ENCODE measurements around the gene TNP2.

TNP2 gene

DNA sequence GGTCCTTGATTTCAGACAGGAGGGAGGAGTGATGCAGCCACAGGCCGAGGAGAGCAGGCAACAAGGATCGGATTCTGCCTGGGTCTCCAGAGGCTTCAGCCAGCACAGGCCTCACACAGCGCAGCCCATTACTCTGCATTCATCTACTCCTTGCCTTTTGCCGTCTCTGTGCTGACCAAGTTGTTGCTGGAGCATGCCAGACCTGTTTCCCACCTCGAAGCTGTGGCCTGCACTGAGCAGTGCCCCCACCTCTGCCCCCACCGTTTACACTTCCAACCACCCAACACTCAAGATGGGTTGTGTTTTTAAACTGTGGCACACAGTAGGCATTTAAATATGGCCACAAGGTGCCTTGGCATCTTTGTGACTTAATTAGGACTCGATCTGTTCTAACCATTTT, 5.8 kb upstream of the TNP2 start:
- no peak overlapping the region for H3K4me3 ChIP-seq (ENCODE audit: low read depth, low read length)
- CTCF ChIA-PET: interaction anchor here (2.2 kb wide), 1 partner anchor 8 kb away, joined by 8 read pairs; no protein-coding TSS in a partner anchor
- TF ChIP-seq, protein P1, sequence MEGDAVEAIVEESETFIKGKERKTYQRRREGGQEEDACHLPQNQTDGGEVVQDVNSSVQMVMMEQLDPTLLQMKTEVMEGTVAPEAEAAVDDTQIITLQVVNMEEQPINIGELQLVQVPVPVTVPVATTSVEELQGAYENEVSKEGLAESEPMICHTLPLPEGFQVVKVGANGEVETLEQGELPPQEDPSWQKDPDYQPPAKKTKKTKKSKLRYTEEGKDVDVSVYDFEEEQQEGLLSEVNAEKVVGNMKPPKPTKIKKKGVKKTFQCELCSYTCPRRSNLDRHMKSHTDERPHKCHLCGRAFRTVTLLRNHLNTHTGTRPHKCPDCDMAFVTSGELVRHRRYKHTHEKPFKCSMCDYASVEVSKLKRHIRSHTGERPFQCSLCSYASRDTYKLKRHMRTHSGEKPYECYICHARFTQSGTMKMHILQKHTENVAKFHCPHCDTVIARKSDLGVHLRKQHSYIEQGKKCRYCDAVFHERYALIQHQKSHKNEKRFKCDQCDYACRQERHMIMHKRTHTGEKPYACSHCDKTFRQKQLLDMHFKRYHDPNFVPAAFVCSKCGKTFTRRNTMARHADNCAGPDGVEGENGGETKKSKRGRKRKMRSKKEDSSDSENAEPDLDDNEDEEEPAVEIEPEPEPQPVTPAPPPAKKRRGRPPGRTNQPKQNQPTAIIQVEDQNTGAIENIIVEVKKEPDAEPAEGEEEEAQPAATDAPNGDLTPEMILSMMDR (IDR thresholded peaks at IDR 0.05; ENCODE audit: insufficient read depth, low read length, missing control alignments): no peak
- no peak for DNase-seq (ENCODE audit: low read depth, low spot score)
- POLR2A ChIA-PET: no interaction called here

DNA sequence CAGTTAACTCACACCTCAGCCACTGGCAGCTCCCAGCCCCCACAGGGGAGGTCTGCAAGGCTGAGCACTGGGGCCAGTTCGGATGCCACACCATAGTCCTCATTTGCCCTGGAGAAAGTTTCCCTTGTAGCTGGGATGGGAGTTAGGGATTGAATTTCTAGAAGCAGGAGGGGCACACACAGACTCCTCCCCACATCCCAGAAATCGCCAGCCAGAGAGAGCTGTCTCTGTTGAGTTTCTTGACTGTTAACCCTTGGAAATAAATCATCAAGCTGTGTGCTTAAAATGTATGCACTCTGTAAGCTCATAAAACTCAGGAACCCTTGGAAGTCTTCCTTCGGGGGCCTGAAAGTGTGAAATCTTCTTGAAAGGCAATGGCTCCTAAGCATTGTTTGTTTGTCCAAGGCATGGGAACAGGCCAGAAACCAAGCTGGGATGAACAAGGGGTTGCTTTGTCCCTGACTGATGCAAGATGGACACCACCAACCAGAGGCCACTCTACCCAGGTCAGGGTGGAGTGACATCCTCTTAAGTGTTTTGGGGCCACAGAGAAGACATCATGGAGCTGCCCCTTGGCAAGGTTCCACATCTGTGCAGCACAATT, 4.7 kb upstream of the TNP2 start:
- H3K4me3 ChIP-seq (ENCODE audit: low read depth, low read length): no peak overlapping the region
- CTCF ChIA-PET: interaction anchor here (0.8 to 2.7 kb wide), 4 partner anchors 9 to 19 kb away, joined by 3 to 12 read pairs (median 8); partner anchors contain the start of gene SOCS1
- POLR2A ChIA-PET: interaction anchor here (1.4 kb wide), 1 partner anchor 18 kb away, joined by 5 read pairs; no protein-coding TSS in a partner anchor
- DNase-seq (ENCODE audit: low read depth, low spot score): no peak
- TF ChIP-seq, protein P1 (IDR thresholded peaks at IDR 0.05; ENCODE audit: insufficient read depth, low read length, missing control alignments): no peak

DNA sequence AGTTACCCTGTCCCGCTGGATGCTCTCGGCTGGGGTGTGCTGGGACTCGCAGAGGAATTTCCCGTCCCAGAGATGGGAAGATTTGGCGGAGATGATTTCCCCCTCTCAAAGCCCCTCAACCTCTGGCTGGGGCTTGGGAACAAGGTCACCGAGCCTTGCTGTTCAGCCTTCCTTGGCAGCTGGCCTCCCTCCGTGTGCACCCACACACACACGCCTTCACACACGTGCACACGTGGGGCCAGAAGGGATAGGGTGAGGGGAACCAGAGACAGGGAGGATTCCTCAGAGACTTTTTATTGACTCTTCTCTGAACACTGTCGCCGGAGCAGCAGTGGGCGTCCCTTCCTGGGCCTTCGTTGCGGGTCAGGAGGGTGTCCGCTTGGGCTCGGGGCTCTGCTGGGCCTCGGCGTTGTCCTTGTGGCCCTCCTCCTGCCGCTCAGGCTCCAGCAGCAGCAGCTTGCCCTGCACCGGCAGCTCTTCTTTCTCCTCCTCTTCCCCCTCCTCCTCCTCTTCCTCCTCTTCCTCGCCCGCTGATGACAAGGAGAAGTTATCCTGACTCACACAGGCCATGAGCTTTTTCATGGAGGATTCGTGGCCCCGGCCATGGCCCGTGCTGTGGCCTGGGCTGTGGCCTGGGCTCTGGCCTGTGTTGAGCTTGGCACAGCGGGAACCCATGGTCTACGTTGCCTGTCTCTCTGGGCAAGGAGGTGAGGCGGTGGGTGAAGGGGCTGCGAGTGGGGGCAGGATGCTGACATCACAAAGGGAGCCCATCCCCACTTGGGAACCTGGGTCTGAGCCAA, 4.0 kb upstream of the TNP2 start, which contains the start of gene PRM3:
Gene PRM3, minus strand, starts transcription at position 709 of the 800 bp plus-strand sequence. Its CDS starts 34 bp downstream, at position 675.
- no peak for DNase-seq (ENCODE audit: low read depth, low spot score)
- POLR2A ChIA-PET: interaction anchor here (1.4 kb wide), 1 partner anchor 18 kb away, joined by 5 read pairs; no protein-coding TSS in a partner anchor

DNA sequence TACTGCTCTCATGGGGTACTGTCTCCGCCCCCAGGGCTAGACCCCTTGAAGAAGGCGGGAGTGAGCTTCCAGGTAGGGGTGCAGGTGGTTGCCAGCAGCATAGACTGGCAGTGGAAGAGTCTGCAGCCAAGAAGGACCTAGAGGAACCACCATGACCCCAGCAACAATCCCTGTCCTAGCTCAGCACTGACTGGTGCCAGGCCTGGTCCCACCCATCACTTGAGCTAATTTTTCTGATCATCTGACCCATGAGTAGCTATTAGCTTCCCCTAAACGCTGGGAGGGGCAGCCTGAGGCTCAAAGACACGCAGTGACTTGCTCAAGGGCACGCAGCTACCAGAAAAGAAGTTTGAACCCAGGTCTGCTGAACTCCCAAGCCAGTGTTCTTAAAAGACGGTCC, 3.4 kb upstream of the TNP2 start:
- DNase-seq (ENCODE audit: low read depth, low spot score): no peak
- ChIA-PET CTCF (interaction anchor here (1.1 to 2.7 kb wide), 4 partner anchors 15 to 308 kb away, joined by 3 to 12 read pairs (median 3); partner anchors contain the start of gene SOCS1), POLR2A (no interaction called here)
- no peak overlapping the region for H3K4me3 ChIP-seq (ENCODE audit: low read depth, low read length)
- TF ChIP-seq, protein P1 (IDR thresholded peaks at IDR 0.05; ENCODE audit: insufficient read depth, low read length, missing control alignments): no peak

More for the DNA sequence above, 4.0 kb upstream of the TNP2 start, which contains the start of gene PRM3:
- CTCF ChIA-PET: interaction anchor here (0.8 to 2.7 kb wide), 6 partner anchors 10 to 83 kb away, joined by 3 to 12 read pairs (median 5); partner anchors contain the start of gene SOCS1
- TF ChIP-seq, protein P1 (IDR thresholded peaks at IDR 0.05; ENCODE audit: insufficient read depth, low read length, missing control alignments): no peak
- H3K4me3 ChIP-seq (ENCODE audit: low read depth, low read length): no peak within 1 kb of the TSS

DNA sequence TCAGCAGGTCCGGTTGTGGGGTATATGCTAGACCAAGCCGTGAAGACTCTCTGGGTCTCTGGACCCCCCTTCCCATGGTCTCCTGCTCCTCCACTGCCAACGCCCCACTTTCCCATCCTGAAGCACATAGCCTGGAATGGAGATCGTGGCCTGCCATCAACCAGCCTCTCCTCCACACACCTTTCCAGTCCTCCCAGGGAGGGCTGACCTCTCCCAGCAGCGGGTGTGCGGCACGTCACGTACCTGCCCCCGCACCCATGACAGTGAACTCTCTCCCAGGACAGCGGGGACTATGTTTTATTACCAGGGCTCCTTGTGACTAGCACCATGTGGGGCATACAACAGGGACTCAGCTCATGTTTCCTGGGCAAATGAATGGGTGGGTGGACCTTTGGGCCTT, 2.5 kb upstream of the TNP2 start:
- no peak overlapping the region for H3K4me3 ChIP-seq (ENCODE audit: low read depth, low read length)
- POLR2A ChIA-PET: no interaction called here
- no peak for DNase-seq (ENCODE audit: low read depth, low spot score)
- CTCF ChIA-PET: interaction anchor here (1.1 to 1.6 kb wide), 3 partner anchors 15 to 307 kb away, joined by 3 to 12 read pairs (median 3); partner anchors contain the start of gene SOCS1
- TF ChIP-seq, protein P1 (IDR thresholded peaks at IDR 0.05; ENCODE audit: insufficient read depth, low read length, missing control alignments): no peak
